HepG2 (cell line): ENCODE data around the gene RRP8. TPM values are rescaled to one million over a fixed set of nuclear protein-coding genes. Genes with fewer than 3 reads are reported as not detected.

Source experiments
- ARNTL ChIP-seq: sonication (generic); formaldehyde crosslinking; IDR thresholded peaks from 2 replicates; pipeline ENCODE4 v1.4.0; 2020; ENCODE audit warnings: mild to moderate bottlenecking, missing genetic modification reagents
- BORCS8-MEF2B ChIP-seq: sonication (generic); formaldehyde crosslinking; IDR thresholded peaks from 2 replicates; pipeline ENCODE4 v1.8.0; 2022; ENCODE audit warnings: mild to moderate bottlenecking, missing genetic modification reagents
- DMAP1 ChIP-seq: IDR thresholded peaks from 2 replicates; pipeline ENCODE4 v1.6.1; 2016
- ELF4 ChIP-seq: sonication (generic); formaldehyde crosslinking; IDR thresholded peaks from 2 replicates; pipeline ENCODE4 v1.5.0; 2020; ENCODE audit warnings: missing genetic modification reagents, mild to moderate bottlenecking, moderate library complexity, borderline replicate concordance
- KDM5A ChIP-seq: fragments of 200-600 bp; sonication (generic); IDR thresholded peaks from 2 replicates; pipeline ENCODE4 v1.7.0; 2018; ENCODE audit warnings: antibody characterized with exemption, mild to moderate bottlenecking, low read length, borderline replicate concordance
- MEIS1 ChIP-seq: sonication (generic); formaldehyde crosslinking; IDR thresholded peaks from 2 replicates; pipeline ENCODE4 v1.9.0; 2021; ENCODE audit warnings: mild to moderate bottlenecking, missing genetic modification reagents, moderate library complexity, borderline replicate concordance
- MXI1 ChIP-seq: IDR thresholded peaks from 3 replicates; pipeline ENCODE4 v1.6.1; 2012; ENCODE audit warnings: low read depth, low read length, inconsistent platforms, borderline replicate concordance
- NR2F6 ChIP-seq, 2 experiments: IDR thresholded peaks; 2 replicates each; pipeline ENCODE4 v1.6.1; 2016; ENCODE audit warnings: antibody characterized with exemption in 1 of 2, mild to moderate bottlenecking in 1 of 2
- SAP130 ChIP-seq: IDR thresholded peaks from 2 replicates; pipeline ENCODE4 v1.6.1; 2016; ENCODE audit warnings: low read depth
- TCF7L2 ChIP-seq: IDR thresholded peaks from 2 replicates; pipeline ENCODE4 v1.6.1; 2011; ENCODE audit warnings: mild to moderate bottlenecking, low read depth, low read length, moderate library complexity
- ZNF101 ChIP-seq: sonication (generic); formaldehyde crosslinking; IDR thresholded peaks from 2 replicates; pipeline ENCODE4 v1.4.0; 2020; ENCODE audit warnings: mild to moderate bottlenecking, low read depth, missing genetic modification reagents, borderline replicate concordance
- ZNF468 ChIP-seq: sonication (generic); formaldehyde crosslinking; IDR thresholded peaks from 2 replicates; pipeline ENCODE4 v1.8.0; 2022; ENCODE audit warnings: mild to moderate bottlenecking, moderate library complexity, missing genetic modification reagents
- polyA plus RNA-seq, 8 experiments: library from polyadenylated mRNA; depleted of rRNA in 3 of 8; stranded (reverse) in 7 of 8; unstranded in 1 of 8; fragments of >200 nt; fragmentation: Illumina TruSeq in 4 of 8; extraction: Trizol in 4 of 8; gene quantifications; 2 replicates each; pipeline versions ENCODE4 v1.2.1 to v1.2.3, GENCODE V29; 2011 to 2016; ENCODE audit warnings: low read depth in 4 of 8, missing spikeins in 1 of 8, mixed read lengths in 1 of 8; ENCODE audit not compliant: insufficient read depth in 1 of 8
- total RNA-seq, 5 experiments: library from RNA; depleted of rRNA; stranded (reverse); fragments of >200 nt; fragmentation: Illumina TruSeq; extraction: Trizol; gene quantifications; 2 replicates each; pipeline ENCODE4 v1.2.3, GENCODE V29; 2016; ENCODE audit warnings: low read depth in 1 of 5
- TF ChIP-seq, protein P1 (sequence below): sonication (generic); formaldehyde crosslinking; conservative IDR thresholded peaks from 2 replicates; pipeline ENCODE4 v1.5.0; 2020; ENCODE audit warnings: missing genetic modification reagents
- TF ChIP-seq, protein P2 (sequence below): sonication (generic); formaldehyde crosslinking; IDR thresholded peaks from 2 replicates; pipeline ENCODE4; 2020; ENCODE audit warnings: missing genetic modification reagents, mild to moderate bottlenecking, borderline replicate concordance
- TF ChIP-seq, protein P3 (sequence below): sonication (generic); formaldehyde crosslinking; IDR thresholded peaks from 2 replicates; pipeline ENCODE4 v1.9.0; 2021; ENCODE audit warnings: missing genetic modification reagents, mild to moderate bottlenecking, borderline replicate concordance
- TF ChIP-seq, protein P4 (sequence below): sonication (generic); formaldehyde crosslinking; IDR thresholded peaks from 2 replicates; pipeline ENCODE4 v1.5.1; 2020; ENCODE audit warnings: missing genetic modification reagents, mild to moderate bottlenecking, borderline replicate concordance
- TF ChIP-seq, protein P5 (sequence below): sonication (generic); formaldehyde crosslinking; IDR thresholded peaks from 2 replicates; pipeline ENCODE4 v1.5.0; 2020; ENCODE audit warnings: mild to moderate bottlenecking, missing genetic modification reagents
- TF ChIP-seq, protein P6 (sequence below): sonication (generic); formaldehyde crosslinking; IDR thresholded peaks from 2 replicates; pipeline ENCODE4 v1.5.0; 2020; ENCODE audit warnings: missing genetic modification reagents, mild to moderate bottlenecking, borderline replicate concordance

Gene RRP8
- total and polyA plus RNA-seq, 2 of the 13 experiments (the other 11 are each of a cell fraction or from before 2014, with no cell fraction given): 7.2 to 21.6 TPM

DNA sequence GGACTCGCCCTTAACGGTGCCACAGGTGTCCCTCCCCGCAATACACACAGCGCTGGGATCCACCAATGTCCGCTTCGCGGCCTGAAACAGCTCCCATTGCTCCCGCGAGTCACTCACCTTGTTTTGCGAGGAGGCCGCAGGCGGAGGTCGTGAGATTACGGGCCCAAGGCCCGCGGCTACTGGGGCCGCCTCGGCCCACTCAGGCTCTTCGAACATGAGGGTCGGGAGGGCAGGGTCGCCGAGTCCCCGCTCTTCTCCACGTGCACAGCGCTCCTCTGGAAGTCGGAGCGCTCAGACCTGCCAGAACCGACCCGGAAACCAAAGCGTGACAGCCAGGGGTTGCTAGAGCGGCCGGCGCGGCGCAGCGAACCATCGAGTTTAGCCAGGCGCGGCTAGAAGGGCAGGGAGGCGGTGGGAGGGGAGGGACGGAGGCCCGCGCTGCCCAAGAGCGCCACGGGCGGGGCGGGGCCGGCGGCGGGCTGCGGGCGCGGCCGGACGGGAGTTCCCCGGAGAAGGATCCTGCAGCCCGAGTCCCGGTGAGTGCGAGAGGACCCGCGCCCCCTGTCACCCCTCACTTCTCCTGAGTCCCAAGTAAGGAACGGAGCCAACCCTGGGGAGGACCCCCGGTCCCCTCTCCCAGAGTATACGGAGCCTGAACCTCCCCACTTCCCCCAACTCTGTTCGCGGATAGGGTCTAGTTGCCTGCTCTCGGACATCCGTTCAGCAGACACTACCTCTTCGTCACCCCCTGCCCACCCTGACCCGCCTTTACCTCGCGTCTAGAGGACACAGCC, at the start of gene RRP8, which contains the start of gene ILK (continued):
- TF ChIP-seq, protein P1, sequence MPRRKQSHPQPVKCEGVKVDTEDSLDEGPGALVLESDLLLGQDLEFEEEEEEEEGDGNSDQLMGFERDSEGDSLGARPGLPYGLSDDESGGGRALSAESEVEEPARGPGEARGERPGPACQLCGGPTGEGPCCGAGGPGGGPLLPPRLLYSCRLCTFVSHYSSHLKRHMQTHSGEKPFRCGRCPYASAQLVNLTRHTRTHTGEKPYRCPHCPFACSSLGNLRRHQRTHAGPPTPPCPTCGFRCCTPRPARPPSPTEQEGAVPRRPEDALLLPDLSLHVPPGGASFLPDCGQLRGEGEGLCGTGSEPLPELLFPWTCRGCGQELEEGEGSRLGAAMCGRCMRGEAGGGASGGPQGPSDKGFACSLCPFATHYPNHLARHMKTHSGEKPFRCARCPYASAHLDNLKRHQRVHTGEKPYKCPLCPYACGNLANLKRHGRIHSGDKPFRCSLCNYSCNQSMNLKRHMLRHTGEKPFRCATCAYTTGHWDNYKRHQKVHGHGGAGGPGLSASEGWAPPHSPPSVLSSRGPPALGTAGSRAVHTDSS (CRISPR knock-in tag): no peak
- TF ChIP-seq, protein P2, sequence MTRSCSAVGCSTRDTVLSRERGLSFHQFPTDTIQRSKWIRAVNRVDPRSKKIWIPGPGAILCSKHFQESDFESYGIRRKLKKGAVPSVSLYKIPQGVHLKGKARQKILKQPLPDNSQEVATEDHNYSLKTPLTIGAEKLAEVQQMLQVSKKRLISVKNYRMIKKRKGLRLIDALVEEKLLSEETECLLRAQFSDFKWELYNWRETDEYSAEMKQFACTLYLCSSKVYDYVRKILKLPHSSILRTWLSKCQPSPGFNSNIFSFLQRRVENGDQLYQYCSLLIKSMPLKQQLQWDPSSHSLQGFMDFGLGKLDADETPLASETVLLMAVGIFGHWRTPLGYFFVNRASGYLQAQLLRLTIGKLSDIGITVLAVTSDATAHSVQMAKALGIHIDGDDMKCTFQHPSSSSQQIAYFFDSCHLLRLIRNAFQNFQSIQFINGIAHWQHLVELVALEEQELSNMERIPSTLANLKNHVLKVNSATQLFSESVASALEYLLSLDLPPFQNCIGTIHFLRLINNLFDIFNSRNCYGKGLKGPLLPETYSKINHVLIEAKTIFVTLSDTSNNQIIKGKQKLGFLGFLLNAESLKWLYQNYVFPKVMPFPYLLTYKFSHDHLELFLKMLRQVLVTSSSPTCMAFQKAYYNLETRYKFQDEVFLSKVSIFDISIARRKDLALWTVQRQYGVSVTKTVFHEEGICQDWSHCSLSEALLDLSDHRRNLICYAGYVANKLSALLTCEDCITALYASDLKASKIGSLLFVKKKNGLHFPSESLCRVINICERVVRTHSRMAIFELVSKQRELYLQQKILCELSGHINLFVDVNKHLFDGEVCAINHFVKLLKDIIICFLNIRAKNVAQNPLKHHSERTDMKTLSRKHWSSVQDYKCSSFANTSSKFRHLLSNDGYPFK (CRISPR knock-in tag): peak; percentile 26; the same call in 1 of the 2 replicates
- TF ChIP-seq TCF7L2: no peak
- TF ChIP-seq MEIS1 (CRISPR knock-in tag): peak; percentile 38; the same call in 1 of the 2 replicates
- TF ChIP-seq KDM5A: peak; percentile 77
- TF ChIP-seq, protein P3, sequence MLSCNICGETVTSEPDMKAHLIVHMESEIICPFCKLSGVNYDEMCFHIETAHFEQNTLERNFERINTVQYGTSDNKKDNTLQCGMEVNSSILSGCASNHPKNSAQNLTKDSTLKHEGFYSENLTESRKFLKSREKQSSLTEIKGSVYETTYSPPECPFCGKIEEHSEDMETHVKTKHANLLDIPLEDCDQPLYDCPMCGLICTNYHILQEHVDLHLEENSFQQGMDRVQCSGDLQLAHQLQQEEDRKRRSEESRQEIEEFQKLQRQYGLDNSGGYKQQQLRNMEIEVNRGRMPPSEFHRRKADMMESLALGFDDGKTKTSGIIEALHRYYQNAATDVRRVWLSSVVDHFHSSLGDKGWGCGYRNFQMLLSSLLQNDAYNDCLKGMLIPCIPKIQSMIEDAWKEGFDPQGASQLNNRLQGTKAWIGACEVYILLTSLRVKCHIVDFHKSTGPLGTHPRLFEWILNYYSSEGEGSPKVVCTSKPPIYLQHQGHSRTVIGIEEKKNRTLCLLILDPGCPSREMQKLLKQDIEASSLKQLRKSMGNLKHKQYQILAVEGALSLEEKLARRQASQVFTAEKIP (CRISPR knock-in tag): 0 out of 2 replicates have a peak, but pooled peaks have one; percentile 23
- peak; percentile 75 for TF ChIP-seq ARNTL (CRISPR knock-in tag)
- TF ChIP-seq SAP130 (CRISPR knock-in tag): peak; percentile 99
- TF ChIP-seq ELF4 (CRISPR knock-in tag): peak; percentile 56; the same call in 1 of the 2 replicates
- TF ChIP-seq, protein P4, sequence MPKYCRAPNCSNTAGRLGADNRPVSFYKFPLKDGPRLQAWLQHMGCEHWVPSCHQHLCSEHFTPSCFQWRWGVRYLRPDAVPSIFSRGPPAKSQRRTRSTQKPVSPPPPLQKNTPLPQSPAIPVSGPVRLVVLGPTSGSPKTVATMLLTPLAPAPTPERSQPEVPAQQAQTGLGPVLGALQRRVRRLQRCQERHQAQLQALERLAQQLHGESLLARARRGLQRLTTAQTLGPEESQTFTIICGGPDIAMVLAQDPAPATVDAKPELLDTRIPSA (CRISPR knock-in tag): 0 out of 2 replicates have a peak, but pooled peaks have one; percentile 28
- TF ChIP-seq, protein P5, sequence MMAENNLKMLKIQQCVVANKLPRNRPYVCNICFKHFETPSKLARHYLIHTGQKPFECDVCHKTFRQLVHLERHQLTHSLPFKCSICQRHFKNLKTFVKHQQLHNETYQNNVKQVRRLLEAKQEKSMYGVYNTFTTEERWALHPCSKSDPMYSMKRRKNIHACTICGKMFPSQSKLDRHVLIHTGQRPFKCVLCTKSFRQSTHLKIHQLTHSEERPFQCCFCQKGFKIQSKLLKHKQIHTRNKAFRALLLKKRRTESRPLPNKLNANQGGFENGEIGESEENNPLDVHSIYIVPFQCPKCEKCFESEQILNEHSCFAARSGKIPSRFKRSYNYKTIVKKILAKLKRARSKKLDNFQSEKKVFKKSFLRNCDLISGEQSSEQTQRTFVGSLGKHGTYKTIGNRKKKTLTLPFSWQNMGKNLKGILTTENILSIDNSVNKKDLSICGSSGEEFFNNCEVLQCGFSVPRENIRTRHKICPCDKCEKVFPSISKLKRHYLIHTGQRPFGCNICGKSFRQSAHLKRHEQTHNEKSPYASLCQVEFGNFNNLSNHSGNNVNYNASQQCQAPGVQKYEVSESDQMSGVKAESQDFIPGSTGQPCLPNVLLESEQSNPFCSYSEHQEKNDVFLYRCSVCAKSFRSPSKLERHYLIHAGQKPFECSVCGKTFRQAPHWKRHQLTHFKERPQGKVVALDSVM (CRISPR knock-in tag): peak; percentile 84
- TF ChIP-seq, protein P6, sequence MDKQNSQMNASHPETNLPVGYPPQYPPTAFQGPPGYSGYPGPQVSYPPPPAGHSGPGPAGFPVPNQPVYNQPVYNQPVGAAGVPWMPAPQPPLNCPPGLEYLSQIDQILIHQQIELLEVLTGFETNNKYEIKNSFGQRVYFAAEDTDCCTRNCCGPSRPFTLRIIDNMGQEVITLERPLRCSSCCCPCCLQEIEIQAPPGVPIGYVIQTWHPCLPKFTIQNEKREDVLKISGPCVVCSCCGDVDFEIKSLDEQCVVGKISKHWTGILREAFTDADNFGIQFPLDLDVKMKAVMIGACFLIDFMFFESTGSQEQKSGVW: 0 out of 2 replicates have a peak, but pooled peaks have one; percentile 54
- TF ChIP-seq BORCS8-MEF2B (CRISPR knock-in tag): peak; percentile 79; the same call in 1 of the 2 replicates
- no peak for TF ChIP-seq ZNF101 (CRISPR knock-in tag)
- peak; percentile 92 for TF ChIP-seq DMAP1 (CRISPR knock-in tag)
- peak; percentile 95; the same call in 2 of the 3 replicates for TF ChIP-seq MXI1
- no peak for TF ChIP-seq ZNF468
- TF ChIP-seq NR2F6 (IDR thresholded peaks at IDR 0.05): no peak
- peak; percentile 53 for TF ChIP-seq NR2F6 (CRISPR knock-in tag; IDR thresholded peaks at IDR 0.05)
